Ectodermal cell (in vitro differentiated cells): ENCODE measurements around the gene ATP13A2.

Experiments
- H3K27ac ChIP-seq: 2 replicates; pipeline ENCODE4 v1.7.0; 2013; ENCODE audit warnings: mild to moderate bottlenecking, low read depth, low read length; ENCODE audit not compliant: insufficient read depth, poor library complexity, severe bottlenecking
- H3K27me3 ChIP-seq: 2 replicates; pipeline ENCODE4 v1.7.0; 2013; ENCODE audit warnings: mild to moderate bottlenecking, low read length; ENCODE audit not compliant: insufficient read depth, control insufficient read depth, poor library complexity, severe bottlenecking
- H3K36me3 ChIP-seq: one replicate; pipeline ENCODE4 v1.7.0; 2013; ENCODE audit warnings: low read length; ENCODE audit not compliant: control insufficient read depth, insufficient read depth
- H3K4me1 ChIP-seq: one replicate; pipeline ENCODE4 v1.7.0; 2013; ENCODE audit warnings: low read length; ENCODE audit not compliant: control insufficient read depth, insufficient read depth
- H3K4me3 ChIP-seq: 2 replicates; pipeline ENCODE4 v1.7.0; 2013; ENCODE audit warnings: low read depth, low read length, control low read depth; ENCODE audit not compliant: insufficient read depth
- H3K9me3 ChIP-seq: 2 replicates; pipeline ENCODE4 v1.7.0; 2013; ENCODE audit warnings: mild to moderate bottlenecking, low read length, moderate library complexity; ENCODE audit not compliant: control insufficient read depth
- WGBS, 2 experiments: methylation state at CpG; one replicate each; pipeline ENCODE4 v1.1.7; 2013; ENCODE audit warnings: missing lambda C conversion rate in 2 of 2; 5-methylcytosine and 5-hydroxymethylcytosine counted together

ATP13A2 gene

DNA sequence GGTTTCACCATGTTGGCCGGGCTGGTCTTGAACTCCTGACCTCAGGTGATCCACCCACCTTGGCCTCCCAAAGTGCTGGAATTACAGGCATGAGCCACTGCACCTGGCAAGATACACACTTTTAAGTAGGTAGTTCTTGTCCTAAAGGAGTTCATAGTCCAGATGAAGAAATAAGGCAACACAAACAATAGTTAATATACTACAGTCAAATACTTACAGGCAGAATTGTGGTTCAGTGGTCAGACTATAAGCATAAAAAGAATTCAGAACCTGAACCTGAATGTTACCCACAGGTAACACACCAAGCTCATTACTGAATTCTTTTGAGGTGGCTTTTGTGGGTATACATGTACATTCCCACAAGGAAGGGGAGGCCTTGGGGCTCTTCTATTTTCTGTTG, 40.3 kb upstream of the ATP13A2 start:
- H3K9me3 ChIP-seq: no peaks in the 10 kb centered on the region
- no peak overlapping the region for H3K27ac ChIP-seq
- H3K27me3 ChIP-seq: no peaks in the 10 kb centered on the region
- WGBS, 2 experiments: 80 to 92% methylated on average over 1 of the region's 1 CpG
- H3K4me1 ChIP-seq: peaks cover 9% of the 10 kb centered on the region
- H3K4me3 ChIP-seq: no peak overlapping the region
- peaks cover 8% of the 10 kb centered on the region for H3K36me3 ChIP-seq

DNA sequence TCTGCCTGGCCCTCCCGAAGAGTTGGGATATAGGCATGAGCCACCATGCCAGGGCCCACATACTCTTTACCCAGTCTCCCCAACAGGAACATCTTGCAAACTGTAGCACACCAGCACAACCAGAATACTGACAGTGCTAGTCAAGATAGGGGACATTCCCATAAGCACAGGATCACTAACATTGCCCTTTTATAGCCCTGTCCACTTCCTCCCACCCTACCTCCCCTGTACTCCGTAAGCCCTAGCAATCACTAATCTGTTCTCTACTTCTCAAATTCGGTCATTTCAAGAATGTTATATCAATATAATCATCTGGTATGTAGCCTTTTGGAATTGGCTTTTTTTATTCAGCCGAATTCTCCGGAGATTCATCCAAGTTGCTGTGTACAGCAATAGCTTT, 36.2 kb upstream of the ATP13A2 start:
- WGBS, 2 experiments: 92 to 100% methylated on average over 1 to 5 of the region's 5 CpGs
- Histone ChIP-seq H3K9me3 (no peaks in the 10 kb centered on the region), H3K4me3 (no peak overlapping the region), H3K36me3 (peaks cover 19% of the 10 kb centered on the region), H3K27me3 (no peaks in the 10 kb centered on the region), H3K4me1 (peaks cover 7% of the 10 kb centered on the region), H3K27ac (no peak overlapping the region)

DNA sequence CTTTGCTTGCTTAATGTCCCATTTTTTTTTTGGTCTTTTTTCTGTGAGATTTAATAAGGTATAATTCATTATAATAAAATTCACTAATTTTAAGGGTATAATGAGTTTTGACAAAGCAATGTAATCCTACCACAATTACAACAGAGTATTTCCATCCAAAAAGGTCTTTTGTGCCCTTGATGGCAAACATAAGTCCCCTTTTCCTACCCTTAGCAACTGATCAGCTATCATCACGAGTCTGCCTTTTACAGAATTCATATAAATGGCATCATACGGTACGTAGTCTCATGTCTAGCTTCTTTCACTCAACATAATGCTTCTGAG, 34.6 kb upstream of the ATP13A2 start:
- Histone ChIP-seq H3K27ac (no peak overlapping the region), H3K36me3 (peaks cover 19% of the 10 kb centered on the region), H3K27me3 (no peaks in the 10 kb centered on the region), H3K4me1 (no peaks in the 10 kb centered on the region), H3K9me3 (no peaks in the 10 kb centered on the region), H3K4me3 (no peak overlapping the region)
- WGBS, 2 experiments: 87% methylated on average over 3 of the region's 3 CpGs

DNA sequence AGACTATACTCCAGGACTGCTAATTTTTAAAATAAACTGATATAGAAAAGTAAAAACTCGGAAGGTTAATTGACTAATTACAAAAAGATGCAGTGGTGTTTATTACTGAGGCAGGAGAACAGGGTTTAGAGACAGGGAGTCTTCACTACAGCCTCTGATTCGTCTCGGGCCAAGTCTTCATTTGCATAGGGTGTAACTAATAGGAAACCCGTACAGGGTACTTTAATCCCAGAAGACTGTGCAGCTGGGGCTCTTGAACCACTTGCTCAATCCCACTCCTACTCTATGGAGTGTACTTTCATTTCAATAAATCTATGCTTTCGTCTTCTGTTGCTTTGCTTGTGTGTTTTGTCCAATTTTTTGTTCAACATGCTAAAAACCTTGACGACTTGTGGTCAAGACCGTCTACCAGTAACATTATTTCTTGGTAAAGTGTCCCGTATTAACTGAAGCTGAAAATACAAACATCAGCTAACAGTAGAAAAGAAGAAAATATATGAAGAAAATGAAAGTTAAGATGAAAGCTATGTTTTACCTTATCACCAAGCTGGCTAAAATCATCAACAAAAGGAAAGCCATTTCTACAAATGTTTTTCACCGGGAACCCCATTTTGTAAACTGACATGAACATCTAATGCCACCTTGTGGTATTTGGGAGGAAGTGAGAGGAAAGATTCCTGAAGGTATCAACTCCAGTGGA, 34.1 kb upstream of the ATP13A2 start:
- Histone ChIP-seq H3K4me1 (no peaks in the 10 kb centered on the region), H3K27ac (peak overlapping the region; percentile 4), H3K9me3 (no peaks in the 10 kb centered on the region), H3K4me3 (no peak overlapping the region), H3K27me3 (no peaks in the 10 kb centered on the region), H3K36me3 (peaks cover 18% of the 10 kb centered on the region)
- 71 to 75% methylated on average over 8 to 9 of the region's 9 CpGs for WGBS, 2 experiments

DNA sequence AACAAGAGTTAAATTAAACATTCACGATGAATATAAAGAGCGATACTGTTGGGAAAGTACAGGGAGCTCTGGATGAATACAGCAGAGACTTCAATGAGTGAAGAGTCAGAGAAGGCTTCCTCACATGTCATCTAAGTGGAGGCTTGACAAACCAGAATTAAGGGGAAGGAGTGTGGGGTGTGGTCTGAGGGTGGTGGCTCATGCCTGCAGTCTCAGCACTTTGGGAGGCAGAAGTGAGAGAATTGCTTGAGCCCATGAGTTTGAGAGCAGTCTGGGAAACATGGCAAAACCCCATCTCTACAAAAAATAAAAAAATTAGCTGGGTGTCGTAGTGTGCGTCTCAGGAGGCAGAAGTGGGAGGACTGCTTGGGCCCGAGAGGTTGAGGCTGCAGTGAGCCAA, 33.4 kb upstream of the ATP13A2 start:
- no peaks in the 10 kb centered on the region for H3K4me1 ChIP-seq
- no peaks in the 10 kb centered on the region for H3K27me3 ChIP-seq
- WGBS, 2 experiments: 74 to 78% methylated on average over 5 of the region's 5 CpGs
- H3K4me3 ChIP-seq: no peak overlapping the region
- H3K9me3 ChIP-seq: no peaks in the 10 kb centered on the region
- H3K27ac ChIP-seq: no peak overlapping the region
- peaks cover 12% of the 10 kb centered on the region for H3K36me3 ChIP-seq

DNA sequence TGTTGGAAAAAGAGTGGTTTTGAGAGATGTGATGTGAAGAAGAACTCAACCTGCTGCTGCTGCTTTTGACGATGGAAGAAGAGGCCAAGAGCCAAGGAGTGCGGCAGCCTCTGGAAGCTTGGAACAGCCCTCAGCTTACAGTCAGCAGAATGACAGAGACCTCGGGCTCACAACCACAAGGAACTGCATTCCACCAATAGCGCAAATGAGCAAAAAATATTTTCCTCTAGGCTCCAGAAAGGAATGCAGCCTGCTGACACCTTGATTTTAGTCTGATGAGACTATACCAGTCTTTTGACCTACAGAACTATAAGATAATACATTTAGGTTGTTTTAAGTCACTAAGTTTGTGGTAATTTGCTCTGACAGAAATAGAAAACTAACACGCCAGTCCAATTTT, 31.9 kb upstream of the ATP13A2 start:
- no peaks in the 10 kb centered on the region for H3K9me3 ChIP-seq
- H3K27ac ChIP-seq: no peak overlapping the region
- H3K27me3 ChIP-seq: no peaks in the 10 kb centered on the region
- WGBS, 2 experiments: 69 to 72% methylated on average over 4 of the region's 5 CpGs
- no peak overlapping the region for H3K4me3 ChIP-seq
- peaks cover 11% of the 10 kb centered on the region for H3K36me3 ChIP-seq
- H3K4me1 ChIP-seq: no peaks in the 10 kb centered on the region

DNA sequence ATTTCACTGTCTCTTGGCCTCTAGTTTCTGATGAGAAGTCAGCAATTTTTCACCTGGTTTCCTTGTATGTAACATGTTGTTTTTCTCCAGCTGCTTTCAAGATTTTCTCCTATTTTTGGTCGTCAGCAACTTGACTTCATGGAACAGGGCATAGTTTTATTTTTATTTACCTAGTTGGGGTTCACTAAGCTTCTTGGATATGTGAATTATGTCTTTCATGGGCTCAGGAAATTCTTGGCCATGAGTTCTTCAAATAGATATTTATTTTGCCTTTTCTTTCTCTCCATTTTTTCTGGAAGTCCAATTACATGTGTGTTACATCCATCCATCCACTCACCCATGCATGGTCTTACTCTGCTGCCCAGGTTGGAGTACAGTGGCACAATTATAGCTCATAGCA, 28.4 kb upstream of the ATP13A2 start:
- Histone ChIP-seq H3K27me3 (no peaks in the 10 kb centered on the region), H3K27ac (no peak overlapping the region), H3K36me3 (peaks cover 11% of the 10 kb centered on the region), H3K9me3 (no peaks in the 10 kb centered on the region), H3K4me1 (no peaks in the 10 kb centered on the region), H3K4me3 (no peak overlapping the region)
- WGBS, 2 experiments: 93 to 100% methylated on average over 1 of the region's 1 CpG

DNA sequence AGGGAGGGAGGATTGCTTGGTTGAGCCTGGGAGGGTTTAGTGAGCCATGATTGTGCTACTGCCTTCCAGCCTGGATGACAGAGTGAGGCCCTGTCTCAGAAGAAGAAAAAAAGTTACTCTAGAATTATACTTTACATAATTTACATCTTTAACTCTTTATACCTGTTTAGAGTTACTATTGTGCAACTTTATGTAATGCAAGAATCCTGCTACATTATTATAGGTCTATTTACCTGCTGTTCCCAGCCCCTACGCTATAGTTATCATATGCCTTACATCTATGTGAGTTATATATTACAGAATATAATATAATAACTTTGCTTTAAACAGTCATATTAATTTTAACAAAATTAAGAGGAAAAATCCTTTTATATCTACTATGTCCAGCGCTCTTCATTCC, 27.8 kb upstream of the ATP13A2 start:
- no peak overlapping the region for H3K27ac ChIP-seq
- no peak overlapping the region for H3K4me3 ChIP-seq
- WGBS, 2 experiments: 100% methylated on average over 1 of the region's 2 CpGs
- no peaks in the 10 kb centered on the region for H3K9me3 ChIP-seq
- H3K4me1 ChIP-seq: no peaks in the 10 kb centered on the region
- H3K36me3 ChIP-seq: peaks cover 9% of the 10 kb centered on the region
- H3K27me3 ChIP-seq: no peaks in the 10 kb centered on the region

DNA sequence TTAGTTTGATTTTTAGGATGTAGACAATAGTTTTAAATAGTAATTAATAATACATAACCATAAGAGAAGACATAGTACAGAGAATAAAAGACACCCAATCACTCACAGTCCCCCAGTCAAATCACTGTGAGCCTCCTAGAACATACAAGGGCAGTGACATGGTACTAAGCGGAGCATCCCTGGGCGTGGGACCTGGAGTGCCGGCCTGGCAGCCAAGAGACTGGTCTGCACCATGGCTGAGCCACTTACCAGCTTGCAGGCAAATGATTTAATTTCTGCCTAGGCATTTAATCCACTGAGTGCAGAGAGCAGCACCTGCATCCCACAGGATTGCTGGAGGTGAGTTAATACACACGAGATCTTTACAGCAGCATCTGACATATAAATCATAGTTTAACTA, 21.8 kb upstream of the ATP13A2 start:
- H3K27me3 ChIP-seq: no peaks in the 10 kb centered on the region
- H3K9me3 ChIP-seq: no peaks in the 10 kb centered on the region
- no peaks in the 10 kb centered on the region for H3K4me1 ChIP-seq
- WGBS, 2 experiments: 96 to 97% methylated on average over 4 of the region's 4 CpGs
- H3K4me3 ChIP-seq: no peak overlapping the region
- H3K27ac ChIP-seq: no peak overlapping the region
- H3K36me3 ChIP-seq: peaks cover 7% of the 10 kb centered on the region

DNA sequence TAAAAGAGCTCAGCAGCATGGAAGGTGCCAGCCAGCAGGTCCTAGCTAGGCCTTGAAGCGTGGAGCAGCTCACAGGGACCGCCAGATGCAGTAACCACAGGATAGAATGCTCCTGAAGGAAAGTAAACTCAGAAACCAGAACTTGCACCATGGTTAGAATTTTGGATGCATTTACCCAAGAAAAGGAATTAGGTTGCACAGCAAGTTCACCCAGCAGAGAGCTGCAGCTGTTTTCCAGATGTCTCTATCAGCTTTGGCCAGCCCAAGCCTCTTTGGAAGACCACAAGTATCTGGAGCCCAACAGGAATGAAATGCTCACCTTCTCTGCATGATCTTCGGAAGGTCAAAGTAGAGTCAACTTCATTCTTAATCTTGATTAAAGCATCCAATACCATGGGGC, 21.0 kb upstream of the ATP13A2 start:
- WGBS, 2 experiments: 96 to 98% methylated on average over 3 of the region's 3 CpGs
- Histone ChIP-seq H3K4me1 (no peaks in the 10 kb centered on the region), H3K4me3 (no peak overlapping the region), H3K27me3 (no peaks in the 10 kb centered on the region), H3K36me3 (peaks cover 9% of the 10 kb centered on the region), H3K27ac (no peak overlapping the region), H3K9me3 (no peaks in the 10 kb centered on the region)

DNA sequence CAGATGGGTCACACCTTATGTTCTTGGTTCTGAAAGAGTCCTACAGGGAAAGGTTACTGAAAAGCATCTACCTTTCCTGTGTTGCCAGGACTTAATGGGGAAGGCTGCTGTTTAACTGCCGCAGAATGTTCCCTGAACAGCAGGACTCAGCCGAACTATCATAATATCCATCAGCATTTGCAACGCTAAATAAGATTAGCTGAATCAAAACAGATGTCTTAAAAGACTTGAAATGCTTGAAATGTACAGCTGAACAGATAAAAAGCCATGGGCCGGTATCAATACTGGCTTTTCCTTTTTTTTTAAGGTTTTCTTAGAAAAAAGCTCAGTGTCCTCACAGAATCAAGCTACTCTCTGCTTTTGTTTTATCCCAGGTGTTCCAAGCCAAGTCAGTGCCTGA, 19.7 kb upstream of the ATP13A2 start:
- Histone ChIP-seq H3K27me3 (no peaks in the 10 kb centered on the region), H3K4me3 (no peak overlapping the region), H3K27ac (no peak overlapping the region), H3K9me3 (no peaks in the 10 kb centered on the region), H3K4me1 (no peaks in the 10 kb centered on the region), H3K36me3 (peaks cover 17% of the 10 kb centered on the region)
- WGBS, 2 experiments: 95 to 98% methylated on average over 4 of the region's 4 CpGs
